Measurements from ENCODE around the gene CITED2.
A peak's percentile ranks its signal among the peaks of the same experiment; 100 is the strongest.
"Not testable (repeated sequence)": the region's sequence is repeated elsewhere in the genome, so short reads cannot be mapped to it uniquely, and the experiment has no call there.

CITED2 gene

GRCh38 chr6:139364302-139364981, 10.0 kb downstream of the CITED2 start:
- FAIRE-seq, result peak; percentile 95

GRCh38 chr6:139363797-139364196, 10.7 kb downstream of the CITED2 start:
- FAIRE-seq, result not testable (repeated sequence)

GRCh38 chr6:139363123-139363522, 11.3 kb downstream of the CITED2 start:
- not testable (repeated sequence) for FAIRE-seq

- no peak for FAIRE-seq
Measured at GRCh38 chr6:139361211-139361610, 13.2 kb downstream of the CITED2 start.

- no peak for FAIRE-seq
Measured at GRCh38 chr6:139356924-139357323, 17.5 kb downstream of the CITED2 start.

GRCh38 chr6:139355777-139356445, 18.5 kb downstream of the CITED2 start:
- FAIRE-seq, result no peak

- no peak for FAIRE-seq
Measured at GRCh38 chr6:139355172-139355571, 19.3 kb downstream of the CITED2 start.

- no peak for FAIRE-seq
Measured at GRCh38 chr6:139354189-139354588, 20.3 kb downstream of the CITED2 start.

GRCh38 chr6:139349464-139350020, 24.9 kb downstream of the CITED2 start:
- no peak for FAIRE-seq

- no peak for FAIRE-seq
Measured at GRCh38 chr6:139346392-139346791, 28.1 kb downstream of the CITED2 start.

- FAIRE-seq, result no peak
Measured at GRCh38 chr6:139344186-139344963, 30.1 kb downstream of the CITED2 start.

- no peak for FAIRE-seq
Measured at GRCh38 chr6:139343052-139343750, 31.2 kb downstream of the CITED2 start.

- FAIRE-seq, result no peak
Measured at GRCh38 chr6:139341060-139341459, 33.4 kb downstream of the CITED2 start.

- FAIRE-seq, result no peak
Measured at GRCh38 chr6:139338795-139339194, 35.7 kb downstream of the CITED2 start.

- FAIRE-seq, result no peak
Measured at GRCh38 chr6:139337830-139338229, 36.6 kb downstream of the CITED2 start.

- no peak for FAIRE-seq
Measured at GRCh38 chr6:139337001-139337400, 37.4 kb downstream of the CITED2 start.

- no peak for FAIRE-seq
Measured at GRCh38 chr6:139336488-139336887, 38.0 kb downstream of the CITED2 start.

GRCh38 chr6:139335447-139336210, 38.8 kb downstream of the CITED2 start:
- FAIRE-seq, result no peak

- no peak for FAIRE-seq
Measured at GRCh38 chr6:139334806-139335446, 39.5 kb downstream of the CITED2 start.

GRCh38 chr6:139330826-139331500, 43.5 kb downstream of the CITED2 start:
- FAIRE-seq, result no peak

- no peak for FAIRE-seq
Measured at GRCh38 chr6:139330306-139330705, 44.1 kb downstream of the CITED2 start.
